Measurements from ENCODE around the gene MCTP1.

MCTP1 gene

DNA sequence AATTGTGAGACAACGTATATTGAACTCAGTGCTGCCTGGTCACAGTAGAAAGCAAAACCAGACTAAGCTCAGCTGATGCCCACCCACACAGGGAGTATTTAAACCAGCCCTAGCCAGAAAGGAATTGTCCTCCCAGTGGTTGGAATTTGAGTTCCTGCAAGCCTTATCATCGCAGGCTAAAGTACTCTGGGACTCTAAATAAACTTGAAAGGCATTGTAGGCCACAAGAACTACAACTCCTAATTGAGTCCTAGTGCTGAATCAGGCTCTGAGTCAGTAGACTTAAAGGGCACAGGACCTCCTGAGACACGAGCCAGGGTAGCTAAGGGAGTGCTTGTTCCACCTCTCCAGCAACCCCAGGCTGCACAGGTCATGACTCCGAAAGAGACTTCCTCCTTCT is 171.4 kb downstream of the MCTP1 start:
- H3F3A ChIP-seq (ENCODE audit: low read depth): no peaks in the 10 kb centered on the region
- H3K9me2 ChIP-seq (replicated peaks; ENCODE audit: low read depth, low read length): no peaks in the 10 kb centered on the region
- peaks cover 8% of the 10 kb centered on the region for H3K4me1 ChIP-seq (ENCODE audit: insufficient read depth, low read length, poor library complexity, severe bottlenecking)
- H3K4me2 ChIP-seq (ENCODE audit: low read depth, low read length, poor library complexity, severe bottlenecking): no peak overlapping the region
- no peaks in the 10 kb centered on the region for H3K79me2 ChIP-seq (ENCODE audit: insufficient read depth, low read length)
- no peaks in the 10 kb centered on the region for H3K36me3 ChIP-seq (ENCODE audit: insufficient read depth, low read length)
- H3K27me3 ChIP-seq (ENCODE audit: insufficient read depth, low read length, poor library complexity, severe bottlenecking): no peaks in the 10 kb centered on the region
- TF ChIP-seq, protein P1, sequence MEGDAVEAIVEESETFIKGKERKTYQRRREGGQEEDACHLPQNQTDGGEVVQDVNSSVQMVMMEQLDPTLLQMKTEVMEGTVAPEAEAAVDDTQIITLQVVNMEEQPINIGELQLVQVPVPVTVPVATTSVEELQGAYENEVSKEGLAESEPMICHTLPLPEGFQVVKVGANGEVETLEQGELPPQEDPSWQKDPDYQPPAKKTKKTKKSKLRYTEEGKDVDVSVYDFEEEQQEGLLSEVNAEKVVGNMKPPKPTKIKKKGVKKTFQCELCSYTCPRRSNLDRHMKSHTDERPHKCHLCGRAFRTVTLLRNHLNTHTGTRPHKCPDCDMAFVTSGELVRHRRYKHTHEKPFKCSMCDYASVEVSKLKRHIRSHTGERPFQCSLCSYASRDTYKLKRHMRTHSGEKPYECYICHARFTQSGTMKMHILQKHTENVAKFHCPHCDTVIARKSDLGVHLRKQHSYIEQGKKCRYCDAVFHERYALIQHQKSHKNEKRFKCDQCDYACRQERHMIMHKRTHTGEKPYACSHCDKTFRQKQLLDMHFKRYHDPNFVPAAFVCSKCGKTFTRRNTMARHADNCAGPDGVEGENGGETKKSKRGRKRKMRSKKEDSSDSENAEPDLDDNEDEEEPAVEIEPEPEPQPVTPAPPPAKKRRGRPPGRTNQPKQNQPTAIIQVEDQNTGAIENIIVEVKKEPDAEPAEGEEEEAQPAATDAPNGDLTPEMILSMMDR (conservative IDR thresholded peaks at IDR 0.05; ENCODE audit: low read length): no peak
- no peak for TF ChIP-seq EZH2phosphoT487 (IDR thresholded peaks at IDR 0.05; ENCODE audit: borderline replicate concordance)
- H3K4me3 ChIP-seq (ENCODE audit: low read length, poor library complexity, severe bottlenecking): no peak overlapping the region
- no peak overlapping the region for H2AFZ ChIP-seq (ENCODE audit: low read length)
- H4K20me1 ChIP-seq (ENCODE audit: insufficient read depth, low read length, poor library complexity, severe bottlenecking): no peaks in the 10 kb centered on the region
- H3K9ac ChIP-seq (ENCODE audit: low read depth, low read length, poor library complexity, severe bottlenecking): no peak overlapping the region
- no peaks in the 10 kb centered on the region for H3K9me3 ChIP-seq (ENCODE audit: insufficient read depth, low read depth, low read length)

DNA sequence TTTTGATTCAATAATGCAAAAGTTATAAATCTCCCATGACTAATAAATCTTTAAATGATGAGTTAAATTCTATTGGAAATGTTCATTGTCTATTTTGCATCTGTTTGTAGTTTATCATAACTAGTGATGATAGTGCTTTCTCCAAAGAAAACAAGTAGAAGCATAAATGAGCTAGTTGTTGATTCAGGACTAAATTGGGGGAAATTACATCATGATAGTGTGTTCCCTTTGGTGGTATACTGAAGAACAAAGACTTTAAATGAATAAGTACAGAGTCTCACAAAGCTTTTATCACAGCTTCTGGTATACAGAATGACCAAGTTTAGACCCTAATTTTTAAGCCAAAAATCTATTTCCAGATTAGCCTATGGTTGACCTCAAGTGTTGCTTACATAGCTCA is 173.8 kb downstream of the MCTP1 start:
- Histone ChIP-seq H3K79me2 (ENCODE audit: insufficient read depth, low read length) (no peaks in the 10 kb centered on the region), H3K9me2 (replicated peaks; ENCODE audit: low read depth, low read length) (no peaks in the 10 kb centered on the region), H3F3A (ENCODE audit: low read depth) (no peaks in the 10 kb centered on the region), H3K36me3 (ENCODE audit: insufficient read depth, low read length) (no peaks in the 10 kb centered on the region), H3K4me1 (ENCODE audit: insufficient read depth, low read length, poor library complexity, severe bottlenecking) (peaks cover 8% of the 10 kb centered on the region), H2AFZ (ENCODE audit: low read length) (no peak overlapping the region), H3K4me2 (ENCODE audit: low read depth, low read length, poor library complexity, severe bottlenecking) (no peak overlapping the region), H3K27me3 (ENCODE audit: insufficient read depth, low read length, poor library complexity, severe bottlenecking) (no peaks in the 10 kb centered on the region), H4K20me1 (ENCODE audit: insufficient read depth, low read length, poor library complexity, severe bottlenecking) (no peaks in the 10 kb centered on the region), H3K4me3 (ENCODE audit: low read length, poor library complexity, severe bottlenecking) (no peak overlapping the region), H3K9me3 (ENCODE audit: insufficient read depth, low read depth, low read length) (no peaks in the 10 kb centered on the region), H3K9ac (ENCODE audit: low read depth, low read length, poor library complexity, severe bottlenecking) (no peak overlapping the region)
- TF ChIP-seq EZH2phosphoT487 (IDR thresholded peaks at IDR 0.05; ENCODE audit: borderline replicate concordance): no peak
- TF ChIP-seq, protein P1 (conservative IDR thresholded peaks at IDR 0.05; ENCODE audit: low read length): no peak

DNA sequence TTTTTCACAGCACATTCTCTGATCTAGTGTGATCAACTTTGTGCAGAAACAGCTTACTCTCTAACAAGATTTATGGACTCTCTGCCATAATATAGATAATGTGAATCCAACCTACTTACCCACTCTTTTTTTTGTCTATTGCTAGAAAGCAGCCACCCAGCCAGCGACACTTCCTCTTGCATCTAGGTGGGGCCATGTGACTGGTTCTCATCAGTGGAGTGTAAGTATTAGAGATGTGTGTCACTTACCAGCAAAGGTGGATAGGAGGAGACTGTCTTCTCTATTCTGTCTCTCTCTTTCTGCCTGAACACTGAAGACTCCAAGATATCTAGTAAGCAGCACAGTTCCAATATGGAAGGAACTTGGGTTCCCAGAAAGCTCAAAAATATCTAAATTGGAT is 174.8 kb downstream of the MCTP1 start:
- Histone ChIP-seq H3K9me2 (replicated peaks; ENCODE audit: low read depth, low read length) (no peaks in the 10 kb centered on the region), H3K4me1 (ENCODE audit: insufficient read depth, low read length, poor library complexity, severe bottlenecking) (peaks cover 8% of the 10 kb centered on the region), H3K4me3 (ENCODE audit: low read length, poor library complexity, severe bottlenecking) (no peak overlapping the region), H3K36me3 (ENCODE audit: insufficient read depth, low read length) (no peaks in the 10 kb centered on the region), H4K20me1 (ENCODE audit: insufficient read depth, low read length, poor library complexity, severe bottlenecking) (no peaks in the 10 kb centered on the region), H3K4me2 (ENCODE audit: low read depth, low read length, poor library complexity, severe bottlenecking) (no peak overlapping the region), H3K9ac (ENCODE audit: low read depth, low read length, poor library complexity, severe bottlenecking) (no peak overlapping the region), H3K79me2 (ENCODE audit: insufficient read depth, low read length) (no peaks in the 10 kb centered on the region), H3K27me3 (ENCODE audit: insufficient read depth, low read length, poor library complexity, severe bottlenecking) (no peaks in the 10 kb centered on the region), H3K9me3 (ENCODE audit: insufficient read depth, low read depth, low read length) (no peaks in the 10 kb centered on the region), H3F3A (ENCODE audit: low read depth) (no peaks in the 10 kb centered on the region), H2AFZ (ENCODE audit: low read length) (no peak overlapping the region)
- TF ChIP-seq, protein P1 (conservative IDR thresholded peaks at IDR 0.05; ENCODE audit: low read length): peak; percentile 32; the same call in 1 of the 2 replicates
- TF ChIP-seq EZH2phosphoT487 (IDR thresholded peaks at IDR 0.05; ENCODE audit: borderline replicate concordance): no peak
